Activated naive CD8-positive, alpha-beta T cell treated with anti-CD3 and anti-CD28 coated beads for 36 hours (primary cell): ENCODE results near the gene TMBIM1. TPM values are rescaled to one million over a fixed set of nuclear protein-coding genes. Genes with fewer than 3 reads are reported as not detected.

Source experiments
- DNase-seq: peaks from one replicate; pipeline ENCODE4 v3.0.0; 2021
- H3K27ac Mint-ChIP-seq: one replicate; pipeline ENCODE4 v1.8.0; 2022; ENCODE audit warnings: mild to moderate bottlenecking, moderate library complexity, mixed read lengths
- H3K27me3 Mint-ChIP-seq: one replicate; pipeline ENCODE4 v1.8.0; 2022; ENCODE audit warnings: mild to moderate bottlenecking, mixed read lengths
- H3K36me3 Mint-ChIP-seq: one replicate; pipeline ENCODE4 v1.8.0; 2021; ENCODE audit warnings: mild to moderate bottlenecking, mixed read lengths
- H3K4me1 Mint-ChIP-seq: one replicate; pipeline ENCODE4 v1.8.0; 2021; ENCODE audit warnings: mixed read lengths
- H3K4me3 Mint-ChIP-seq: one replicate; pipeline ENCODE4 v1.8.0; 2022; ENCODE audit warnings: mild to moderate bottlenecking, moderate library complexity, mixed read lengths
- H3K9me3 Mint-ChIP-seq: one replicate; pipeline ENCODE4 v1.8.0; 2022; ENCODE audit warnings: mixed read lengths
- total RNA-seq, 2 experiments: library from RNA; stranded (reverse); gene quantifications; one replicate each; pipeline ENCODE4 v1.2.3, GENCODE V29; 2021

TMBIM1 gene
- total RNA-seq, 2 experiments from 2014 or later, result 47.5 to 52.2 TPM

GRCh38 chr2:218289639-218290315 lies 2.5 kb downstream of the TMBIM1 start:
- H3K9me3 Mint-ChIP-seq, result no peaks in the 10 kb centered on the region
- no peaks in the 10 kb centered on the region for H3K27me3 Mint-ChIP-seq
- peaks cover 23% of the 10 kb centered on the region for H3K36me3 Mint-ChIP-seq
- H3K4me1 Mint-ChIP-seq, result peaks cover 71% of the 10 kb centered on the region
- peak overlapping the region; percentile 92 for H3K4me3 Mint-ChIP-seq
- no peak for DNase-seq
- H3K27ac Mint-ChIP-seq, result peak overlapping the region; percentile 92

- no peaks in the 10 kb centered on the region for H3K27me3 Mint-ChIP-seq
- H3K36me3 Mint-ChIP-seq, result peaks cover 24% of the 10 kb centered on the region
- H3K4me3 Mint-ChIP-seq, result peak overlapping the region; percentile 85
- DNase-seq, result peak; percentile 87
- no peaks in the 10 kb centered on the region for H3K9me3 Mint-ChIP-seq
- H3K4me1 Mint-ChIP-seq, result peaks cover 74% of the 10 kb centered on the region
- H3K27ac Mint-ChIP-seq, result peak overlapping the region; percentile 96
Measured at GRCh38 chr2:218286570-218287459, 5.5 kb downstream of the TMBIM1 start.

- no peaks in the 10 kb centered on the region for H3K27me3 Mint-ChIP-seq
- H3K27ac Mint-ChIP-seq, result peak overlapping the region; percentile 96
- peak overlapping the region; percentile 85 for H3K4me3 Mint-ChIP-seq
- peaks cover 66% of the 10 kb centered on the region for H3K4me1 Mint-ChIP-seq
- no peaks in the 10 kb centered on the region for H3K9me3 Mint-ChIP-seq
- H3K36me3 Mint-ChIP-seq, result peaks cover 28% of the 10 kb centered on the region
- DNase-seq, result no peak
Measured at GRCh38 chr2:218285604-218286003, 6.7 kb downstream of the TMBIM1 start.

GRCh38 chr2:218284106-218284811 lies 8.0 kb downstream of the TMBIM1 start:
- Mint-ChIP-seq H3K36me3 (peaks cover 34% of the 10 kb centered on the region), H3K4me1 (peaks cover 53% of the 10 kb centered on the region), H3K27me3 (no peaks in the 10 kb centered on the region), H3K4me3 (peak overlapping the region; percentile 85), H3K9me3 (no peaks in the 10 kb centered on the region), H3K27ac (peak overlapping the region; percentile 96)
- peak; percentile 70 for DNase-seq

GRCh38 chr2:218282173-218282991 lies 9.9 kb downstream of the TMBIM1 start:
- Mint-ChIP-seq H3K4me1 (peaks cover 39% of the 10 kb centered on the region), H3K36me3 (peaks cover 22% of the 10 kb centered on the region), H3K4me3 (no peak overlapping the region), H3K27me3 (no peaks in the 10 kb centered on the region), H3K27ac (peak overlapping the region; percentile 48), H3K9me3 (no peaks in the 10 kb centered on the region)
- DNase-seq, result no peak

GRCh38 chr2:218281449-218281848 lies 10.9 kb downstream of the TMBIM1 start:
- DNase-seq, result no peak
- Mint-ChIP-seq H3K4me1 (peaks cover 30% of the 10 kb centered on the region), H3K9me3 (no peaks in the 10 kb centered on the region), H3K27me3 (no peaks in the 10 kb centered on the region), H3K4me3 (no peak overlapping the region), H3K27ac (peak overlapping the region; percentile 75), H3K36me3 (peaks cover 20% of the 10 kb centered on the region)

- Mint-ChIP-seq H3K4me3 (no peak overlapping the region), H3K27ac (no peak overlapping the region), H3K27me3 (no peaks in the 10 kb centered on the region), H3K4me1 (peaks cover 21% of the 10 kb centered on the region), H3K9me3 (no peaks in the 10 kb centered on the region), H3K36me3 (peaks cover 16% of the 10 kb centered on the region)
- DNase-seq, result no peak
Measured at GRCh38 chr2:218280260-218280870, 11.9 kb downstream of the TMBIM1 start.

GRCh38 chr2:218278531-218279360 lies 13.6 kb downstream of the TMBIM1 start:
- DNase-seq, result no peak
- Mint-ChIP-seq H3K36me3 (peaks cover 13% of the 10 kb centered on the region), H3K27ac (no peak overlapping the region), H3K9me3 (no peaks in the 10 kb centered on the region), H3K4me3 (no peak overlapping the region), H3K27me3 (no peaks in the 10 kb centered on the region), H3K4me1 (peaks cover 12% of the 10 kb centered on the region)

- peaks cover 10% of the 10 kb centered on the region for H3K4me1 Mint-ChIP-seq
- H3K27me3 Mint-ChIP-seq, result no peaks in the 10 kb centered on the region
- no peaks in the 10 kb centered on the region for H3K9me3 Mint-ChIP-seq
- peaks cover 15% of the 10 kb centered on the region for H3K36me3 Mint-ChIP-seq
- H3K27ac Mint-ChIP-seq, result no peak overlapping the region
- H3K4me3 Mint-ChIP-seq, result no peak overlapping the region
- no peak for DNase-seq
Measured at GRCh38 chr2:218277921-218278320, 14.4 kb downstream of the TMBIM1 start.

- Mint-ChIP-seq H3K36me3 (peaks cover 14% of the 10 kb centered on the region), H3K27ac (peak overlapping the region; percentile 59), H3K27me3 (no peaks in the 10 kb centered on the region), H3K4me1 (peaks cover 15% of the 10 kb centered on the region), H3K4me3 (no peak overlapping the region), H3K9me3 (no peaks in the 10 kb centered on the region)
- no peak for DNase-seq
Measured at GRCh38 chr2:218276986-218277755, 15.1 kb downstream of the TMBIM1 start.

- H3K27ac Mint-ChIP-seq, result no peak overlapping the region
- peaks cover 28% of the 10 kb centered on the region for H3K4me1 Mint-ChIP-seq
- H3K36me3 Mint-ChIP-seq, result peaks cover 10% of the 10 kb centered on the region
- no peak for DNase-seq
- H3K27me3 Mint-ChIP-seq, result no peaks in the 10 kb centered on the region
- H3K4me3 Mint-ChIP-seq, result no peak overlapping the region
- no peaks in the 10 kb centered on the region for H3K9me3 Mint-ChIP-seq
Measured at GRCh38 chr2:218275371-218276072, 16.8 kb downstream of the TMBIM1 start.

GRCh38 chr2:218274586-218274985 lies 17.7 kb downstream of the TMBIM1 start:
- H3K27ac Mint-ChIP-seq, result no peak overlapping the region
- peaks cover 28% of the 10 kb centered on the region for H3K4me1 Mint-ChIP-seq
- no peaks in the 10 kb centered on the region for H3K27me3 Mint-ChIP-seq
- H3K4me3 Mint-ChIP-seq, result no peak overlapping the region
- no peak for DNase-seq
- peaks cover 4% of the 10 kb centered on the region for H3K36me3 Mint-ChIP-seq
- no peaks in the 10 kb centered on the region for H3K9me3 Mint-ChIP-seq
